Neural progenitor cell (in vitro differentiated cells): ENCODE results near the gene VPS26C. TPM values are rescaled to one million over a fixed set of nuclear protein-coding genes. Genes with fewer than 3 reads are reported as not detected.

ENCODE experiments used
- DNase-seq: peaks from one replicate; pipeline ENCODE4 v3.0.0-alpha.2; 2016; ENCODE audit warnings: low spot score
- H2AFZ ChIP-seq: fragments of 200-600 bp; sonication (generic); replicated peaks from 2 replicates; pipeline ENCODE4 v1.6.1; 2016; ENCODE audit warnings: antibody characterized with exemption
- H3F3A ChIP-seq: fragments of 200-600 bp; sonication (generic); 2 replicates; pipeline ENCODE4 v1.6.1; 2016; ENCODE audit warnings: antibody characterized with exemption, low read depth
- H3K27ac ChIP-seq: fragments of 200-600 bp; sonication (generic); 2 replicates; pipeline ENCODE4 v1.5.1; 2016; ENCODE audit warnings: mild to moderate bottlenecking
- H3K27me3 ChIP-seq: fragments of 200-600 bp; sonication (generic); 2 replicates; pipeline ENCODE4 v1.6.1; 2016; ENCODE audit warnings: mild to moderate bottlenecking, moderate library complexity
- H3K36me3 ChIP-seq: fragments of 200-600 bp; sonication (generic); 2 replicates; pipeline ENCODE4 v1.5.1; 2016
- H3K4me1 ChIP-seq: fragments of 200-600 bp; sonication (generic); 2 replicates; pipeline ENCODE4 v1.6.1; 2016; ENCODE audit warnings: mixed run types
- H3K4me2 ChIP-seq: fragments of 200-600 bp; sonication (generic); 2 replicates; pipeline ENCODE4 v1.6.1; 2016
- H3K4me3 ChIP-seq: fragments of 200-600 bp; sonication (generic); 2 replicates; pipeline ENCODE4 v1.5.1; 2016
- H3K79me2 ChIP-seq: fragments of 200-600 bp; sonication (generic); 2 replicates; pipeline ENCODE4 v1.6.1; 2016; ENCODE audit warnings: low read depth
- H3K9ac ChIP-seq: fragments of 200-600 bp; sonication (generic); 2 replicates; pipeline ENCODE4 v1.6.1; 2016
- H3K9me3 ChIP-seq: fragments of 200-600 bp; sonication (generic); 2 replicates; pipeline ENCODE4 v1.5.1; 2016; ENCODE audit warnings: low read depth
- H4K20me1 ChIP-seq: fragments of 200-600 bp; sonication (generic); 2 replicates; pipeline ENCODE4 v1.6.1; 2016; ENCODE audit warnings: low read depth
- H3K27ac Mint-ChIP-seq: 3 replicates; pipeline ENCODE4 v1.8.0; 2021; ENCODE audit warnings: mixed read lengths
- H3K27me3 Mint-ChIP-seq: 2 replicates; pipeline ENCODE4 v1.8.0; 2022; ENCODE audit warnings: low read depth, mild to moderate bottlenecking, inconsistent platforms, moderate library complexity, mixed read lengths; ENCODE audit not compliant: insufficient read depth
- H3K36me3 Mint-ChIP-seq: 3 replicates; pipeline ENCODE4 v1.8.0; 2021; ENCODE audit warnings: mixed read lengths
- H3K4me1 Mint-ChIP-seq: 3 replicates; pipeline ENCODE4 v1.8.0; 2021; ENCODE audit warnings: mixed read lengths
- H3K4me3 Mint-ChIP-seq: 3 replicates; pipeline ENCODE4 v1.8.0; 2021; ENCODE audit warnings: mild to moderate bottlenecking, moderate library complexity, mixed read lengths
- H3K9me3 Mint-ChIP-seq: 3 replicates; pipeline ENCODE4 v1.8.0; 2020; ENCODE audit warnings: mixed read lengths
- EZH2 ChIP-seq: fragments of 200-600 bp; sonication (generic); IDR thresholded peaks from 2 replicates; pipeline ENCODE4 v1.6.1; 2017; ENCODE audit warnings: antibody characterized with exemption, mild to moderate bottlenecking, moderate library complexity
- EZH2phosphoT487 ChIP-seq: fragments of 200-600 bp; sonication (generic); IDR thresholded peaks from 2 replicates; pipeline ENCODE4 v1.6.1; 2017; ENCODE audit warnings: antibody characterized with exemption
- total RNA-seq: library from RNA; depleted of rRNA; stranded (reverse); fragments of >200 nt; gene quantifications from 2 replicates; pipeline ENCODE4 v1.2.3, GENCODE V29; 2015; ENCODE audit warnings: low replicate concordance
- TF ChIP-seq, protein P1 (sequence below): fragments of 200-600 bp; sonication (generic); IDR thresholded peaks from 2 replicates; pipeline ENCODE4 v1.5.1; 2017; ENCODE audit warnings: antibody characterized with exemption, mild to moderate bottlenecking

Gene VPS26C
- total RNA-seq, 1 donor from 2014 or later, result 80.5 TPM

DNA sequence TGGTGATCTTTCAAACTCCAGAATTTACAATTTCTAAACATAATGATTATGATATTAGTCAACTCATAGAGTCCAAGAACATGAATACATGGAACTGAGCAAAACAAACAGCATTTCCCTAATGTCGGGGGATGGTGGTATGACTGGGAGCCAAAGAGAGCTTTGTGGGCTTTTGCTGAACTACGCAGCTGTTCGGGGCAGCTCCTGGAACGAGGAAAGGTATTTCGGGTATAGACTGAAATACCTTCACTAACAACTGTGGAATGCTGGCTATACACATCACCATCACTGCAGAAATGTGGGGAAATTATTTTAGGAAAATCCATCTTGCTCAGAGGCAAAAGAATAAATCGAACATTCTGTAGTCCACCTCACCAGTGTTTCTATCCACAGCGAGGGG, 30.2 kb upstream of the VPS26C start:
- H3K36me3 ChIP-seq, result no peaks in the 10 kb centered on the region
- H3K79me2 ChIP-seq, result no peaks in the 10 kb centered on the region
- H3K9ac ChIP-seq, result no peak overlapping the region
- no peak overlapping the region for H3K27ac ChIP-seq
- Mint-ChIP-seq H3K9me3 (no peaks in the 10 kb centered on the region), H3K4me3 (no peak overlapping the region), H3K27ac (no peak overlapping the region), H3K27me3 (peaks cover 8% of the 10 kb centered on the region), H3K4me1 (no peaks in the 10 kb centered on the region), H3K36me3 (no peaks in the 10 kb centered on the region)
- no peaks in the 10 kb centered on the region for H4K20me1 ChIP-seq
- no peaks in the 10 kb centered on the region for H3F3A ChIP-seq
- no peak for TF ChIP-seq EZH2phosphoT487
- no peak for TF ChIP-seq EZH2
- TF ChIP-seq, protein P1, sequence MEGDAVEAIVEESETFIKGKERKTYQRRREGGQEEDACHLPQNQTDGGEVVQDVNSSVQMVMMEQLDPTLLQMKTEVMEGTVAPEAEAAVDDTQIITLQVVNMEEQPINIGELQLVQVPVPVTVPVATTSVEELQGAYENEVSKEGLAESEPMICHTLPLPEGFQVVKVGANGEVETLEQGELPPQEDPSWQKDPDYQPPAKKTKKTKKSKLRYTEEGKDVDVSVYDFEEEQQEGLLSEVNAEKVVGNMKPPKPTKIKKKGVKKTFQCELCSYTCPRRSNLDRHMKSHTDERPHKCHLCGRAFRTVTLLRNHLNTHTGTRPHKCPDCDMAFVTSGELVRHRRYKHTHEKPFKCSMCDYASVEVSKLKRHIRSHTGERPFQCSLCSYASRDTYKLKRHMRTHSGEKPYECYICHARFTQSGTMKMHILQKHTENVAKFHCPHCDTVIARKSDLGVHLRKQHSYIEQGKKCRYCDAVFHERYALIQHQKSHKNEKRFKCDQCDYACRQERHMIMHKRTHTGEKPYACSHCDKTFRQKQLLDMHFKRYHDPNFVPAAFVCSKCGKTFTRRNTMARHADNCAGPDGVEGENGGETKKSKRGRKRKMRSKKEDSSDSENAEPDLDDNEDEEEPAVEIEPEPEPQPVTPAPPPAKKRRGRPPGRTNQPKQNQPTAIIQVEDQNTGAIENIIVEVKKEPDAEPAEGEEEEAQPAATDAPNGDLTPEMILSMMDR, result no peak
- H3K27me3 ChIP-seq, result no peaks in the 10 kb centered on the region
- no peak overlapping the region for H3K4me2 ChIP-seq
- H3K9me3 ChIP-seq, result no peaks in the 10 kb centered on the region
- no peak overlapping the region for H3K4me3 ChIP-seq
- H3K4me1 ChIP-seq, result peaks cover under 1% of the 10 kb centered on the region
- no peak for DNase-seq
- no peak overlapping the region for H2AFZ ChIP-seq

DNA sequence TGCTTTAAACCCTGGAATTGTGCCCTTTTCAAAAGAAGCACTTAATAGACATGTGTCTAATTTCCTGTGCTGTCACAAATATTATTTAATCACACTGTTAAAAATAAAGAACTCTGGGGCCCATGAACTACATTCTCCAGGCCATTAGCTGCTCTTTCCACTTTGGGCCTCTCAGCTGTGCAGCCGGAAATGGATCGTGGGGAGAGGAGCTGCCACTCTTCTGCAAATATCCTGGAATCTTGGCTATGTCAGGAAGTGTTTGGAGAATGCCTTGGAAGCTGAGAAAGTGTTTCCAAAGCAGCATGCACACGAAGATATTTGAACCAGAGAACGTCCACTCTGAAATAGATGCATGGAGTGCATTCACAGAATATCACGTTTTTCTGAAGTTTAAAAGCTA, 27.5 kb upstream of the VPS26C start:
- Mint-ChIP-seq H3K27me3 (peaks cover 6% of the 10 kb centered on the region), H3K27ac (no peak overlapping the region), H3K36me3 (no peaks in the 10 kb centered on the region), H3K9me3 (no peaks in the 10 kb centered on the region), H3K4me3 (no peak overlapping the region), H3K4me1 (no peaks in the 10 kb centered on the region)
- Histone ChIP-seq H3K4me3 (no peak overlapping the region), H3K4me1 (peaks cover 6% of the 10 kb centered on the region), H3K9ac (no peak overlapping the region), H3K4me2 (no peak overlapping the region), H4K20me1 (no peaks in the 10 kb centered on the region), H2AFZ (no peak overlapping the region), H3K27ac (no peak overlapping the region), H3F3A (no peaks in the 10 kb centered on the region), H3K9me3 (no peaks in the 10 kb centered on the region), H3K27me3 (no peaks in the 10 kb centered on the region), H3K79me2 (no peaks in the 10 kb centered on the region), H3K36me3 (no peaks in the 10 kb centered on the region)
- TF ChIP-seq, protein P1, result no peak
- TF ChIP-seq EZH2phosphoT487, result no peak
- TF ChIP-seq EZH2, result no peak
- DNase-seq, result no peak

DNA sequence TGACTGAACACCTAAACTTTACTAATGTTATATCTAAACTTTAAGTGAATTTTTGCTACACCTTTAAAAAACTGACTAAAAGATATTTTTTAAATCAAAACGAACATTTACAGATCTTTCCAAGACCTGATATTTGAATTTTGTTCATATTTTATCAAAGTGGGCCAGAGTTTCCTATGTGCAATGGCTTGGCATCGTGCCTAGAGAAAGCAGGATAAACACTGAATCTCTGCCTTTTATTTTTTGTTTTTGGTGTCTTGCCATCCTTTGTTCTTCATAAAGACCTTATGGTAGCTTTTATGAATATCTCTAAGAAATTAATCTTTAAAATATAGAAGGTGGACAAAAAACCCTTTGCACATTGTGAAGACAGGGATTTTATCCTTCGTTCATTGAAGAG, 25.8 kb upstream of the VPS26C start:
- Histone ChIP-seq H3K9me3 (no peaks in the 10 kb centered on the region), H3K36me3 (no peaks in the 10 kb centered on the region), H3K27me3 (no peaks in the 10 kb centered on the region), H3F3A (no peaks in the 10 kb centered on the region), H4K20me1 (no peaks in the 10 kb centered on the region), H3K4me3 (no peak overlapping the region), H3K9ac (no peak overlapping the region), H3K79me2 (no peaks in the 10 kb centered on the region), H2AFZ (no peak overlapping the region), H3K4me2 (no peak overlapping the region), H3K27ac (no peak overlapping the region), H3K4me1 (peaks cover 6% of the 10 kb centered on the region)
- no peak overlapping the region for H3K27ac Mint-ChIP-seq
- H3K9me3 Mint-ChIP-seq, result no peaks in the 10 kb centered on the region
- no peaks in the 10 kb centered on the region for H3K36me3 Mint-ChIP-seq
- H3K4me3 Mint-ChIP-seq, result no peak overlapping the region
- peaks cover 2% of the 10 kb centered on the region for H3K27me3 Mint-ChIP-seq
- H3K4me1 Mint-ChIP-seq, result no peaks in the 10 kb centered on the region
- TF ChIP-seq, protein P1, result no peak
- TF ChIP-seq EZH2phosphoT487 (no peak), EZH2 (no peak)
- DNase-seq, result no peak
